ENCODE measurements around the gene MAP4K1. TPM values are rescaled to one million over a fixed set of nuclear protein-coding genes. Genes with fewer than 3 reads are reported as not detected.
A peak's percentile ranks its signal among the peaks of the same experiment; 100 is the strongest.

The MAP4K1 gene
- total RNA-seq, 1 experiment from 2014 or later = 11.1 TPM

GRCh38 chr19:38571682-38572081, 46.1 kb downstream of the MAP4K1 start:
- Histone ChIP-seq H3K9me3 (ENCODE audit: control insufficient read depth, insufficient read depth, low read depth, low read length) (no peaks in the 10 kb centered on the region), H3K4me3 (ENCODE audit: low read depth in 2 of 2, low read length in 2 of 2) (no peak overlapping the region), H3K27ac (ENCODE audit: low read length) (no peak overlapping the region), H3K27me3 (ENCODE audit: control insufficient read depth, insufficient read depth, low read length) (no peaks in the 10 kb centered on the region), H3K4me1 (ENCODE audit: control insufficient read depth, insufficient read depth, low read length) (no peaks in the 10 kb centered on the region), H3K36me3 (ENCODE audit: control insufficient read depth, insufficient read depth, low read length) (no peaks in the 10 kb centered on the region)
- TF ChIP-seq POLR2AphosphoS5 (IDR thresholded peaks at IDR 0.05; ENCODE audit: low read depth, low read length) (no peak), TCF7L2 (IDR thresholded peaks at IDR 0.05; ENCODE audit: low read depth, low read length) (no peak), SIN3A (IDR thresholded peaks at IDR 0.05; ENCODE audit: borderline replicate concordance, insufficient read depth, low read depth, low read length) (no peak), CTCF (IDR thresholded peaks at IDR 0.05) (no peak)
- TF ChIP-seq, protein P1, sequence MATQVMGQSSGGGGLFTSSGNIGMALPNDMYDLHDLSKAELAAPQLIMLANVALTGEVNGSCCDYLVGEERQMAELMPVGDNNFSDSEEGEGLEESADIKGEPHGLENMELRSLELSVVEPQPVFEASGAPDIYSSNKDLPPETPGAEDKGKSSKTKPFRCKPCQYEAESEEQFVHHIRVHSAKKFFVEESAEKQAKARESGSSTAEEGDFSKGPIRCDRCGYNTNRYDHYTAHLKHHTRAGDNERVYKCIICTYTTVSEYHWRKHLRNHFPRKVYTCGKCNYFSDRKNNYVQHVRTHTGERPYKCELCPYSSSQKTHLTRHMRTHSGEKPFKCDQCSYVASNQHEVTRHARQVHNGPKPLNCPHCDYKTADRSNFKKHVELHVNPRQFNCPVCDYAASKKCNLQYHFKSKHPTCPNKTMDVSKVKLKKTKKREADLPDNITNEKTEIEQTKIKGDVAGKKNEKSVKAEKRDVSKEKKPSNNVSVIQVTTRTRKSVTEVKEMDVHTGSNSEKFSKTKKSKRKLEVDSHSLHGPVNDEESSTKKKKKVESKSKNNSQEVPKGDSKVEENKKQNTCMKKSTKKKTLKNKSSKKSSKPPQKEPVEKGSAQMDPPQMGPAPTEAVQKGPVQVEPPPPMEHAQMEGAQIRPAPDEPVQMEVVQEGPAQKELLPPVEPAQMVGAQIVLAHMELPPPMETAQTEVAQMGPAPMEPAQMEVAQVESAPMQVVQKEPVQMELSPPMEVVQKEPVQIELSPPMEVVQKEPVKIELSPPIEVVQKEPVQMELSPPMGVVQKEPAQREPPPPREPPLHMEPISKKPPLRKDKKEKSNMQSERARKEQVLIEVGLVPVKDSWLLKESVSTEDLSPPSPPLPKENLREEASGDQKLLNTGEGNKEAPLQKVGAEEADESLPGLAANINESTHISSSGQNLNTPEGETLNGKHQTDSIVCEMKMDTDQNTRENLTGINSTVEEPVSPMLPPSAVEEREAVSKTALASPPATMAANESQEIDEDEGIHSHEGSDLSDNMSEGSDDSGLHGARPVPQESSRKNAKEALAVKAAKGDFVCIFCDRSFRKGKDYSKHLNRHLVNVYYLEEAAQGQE (IDR thresholded peaks at IDR 0.05; ENCODE audit: insufficient read depth in 1 of 2, low read depth in 2 of 2, low read length in 1 of 2) = no peak
- in situ Hi-C loops (cut with HindIII; ENCODE audit: low pct_unique_long_range_greater_than_20kb, low sequenced_read_pairs) = no loop called here
- peak; percentile 40; the same call in 1 of the 2 replicates for ATAC-seq
- no peak for DNase-seq (ENCODE audit: low read depth, low spot score)
- POLR2A ChIA-PET = interaction anchor here (0.7 kb wide), 1 partner anchor 108 kb away, joined by 6 read pairs; no protein-coding TSS in a partner anchor
- BruUV-seq (replicated peaks) = no TSS peak
- CTCF ChIA-PET = interaction anchor here (0.7 kb wide), 1 partner anchor 18 kb away, joined by 3 read pairs; no protein-coding TSS in a partner anchor
- intact Hi-C loops (cut with micrococcal nuclease; ENCODE audit: unreplicated experiment) = no loop called here

DNA sequence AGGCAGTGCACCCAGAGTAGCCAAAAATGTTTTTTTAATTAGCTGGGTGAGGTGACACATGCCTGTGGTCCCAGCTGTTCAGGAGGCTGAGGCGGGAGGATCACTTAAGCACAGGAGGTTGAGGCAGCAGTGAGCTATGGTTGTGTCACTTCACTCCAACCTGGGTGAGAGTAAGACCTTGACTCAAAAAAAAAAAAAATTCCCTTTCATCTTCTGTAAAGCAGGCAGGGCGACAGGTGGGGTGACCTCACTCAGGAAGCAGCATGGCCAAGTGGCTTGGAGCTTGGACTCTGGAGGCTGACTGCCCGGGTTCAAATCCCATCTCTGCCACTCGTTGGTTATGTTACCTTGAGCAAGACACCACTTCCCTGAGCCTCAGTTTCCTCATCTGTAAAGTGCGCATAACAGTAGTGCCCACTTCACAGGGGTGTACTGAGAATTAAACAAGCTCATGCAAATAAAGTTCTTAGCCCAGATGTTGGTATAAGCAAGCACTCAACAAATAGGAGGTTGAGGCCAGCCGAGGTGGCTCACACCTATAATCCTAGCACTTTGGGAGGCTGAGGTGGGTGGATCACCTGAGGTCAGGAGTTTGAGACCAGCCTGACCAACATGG, 48.3 kb downstream of the MAP4K1 start:
- no peak for DNase-seq (ENCODE audit: low read depth, low spot score)
- Histone ChIP-seq H3K27me3 (ENCODE audit: control insufficient read depth, insufficient read depth, low read length) (no peaks in the 10 kb centered on the region), H3K9me3 (ENCODE audit: control insufficient read depth, insufficient read depth, low read depth, low read length) (no peaks in the 10 kb centered on the region), H3K36me3 (ENCODE audit: control insufficient read depth, insufficient read depth, low read length) (no peaks in the 10 kb centered on the region), H3K27ac (ENCODE audit: low read length) (no peak overlapping the region), H3K4me1 (ENCODE audit: control insufficient read depth, insufficient read depth, low read length) (peaks cover 7% of the 10 kb centered on the region; the same call in 1 of the 2 replicates), H3K4me3 (ENCODE audit: low read depth in 2 of 2, low read length in 2 of 2) (no peak overlapping the region)
- no peak for TF ChIP-seq SIN3A (IDR thresholded peaks at IDR 0.05; ENCODE audit: borderline replicate concordance, insufficient read depth, low read depth, low read length)
- in situ Hi-C loops (cut with HindIII; ENCODE audit: low pct_unique_long_range_greater_than_20kb, low sequenced_read_pairs) = no loop called here
- intact Hi-C loops (cut with micrococcal nuclease; ENCODE audit: unreplicated experiment) = no loop called here
- TSS peak; percentile 70 for BruUV-seq (replicated peaks)
- ChIA-PET CTCF (interaction anchor here (0.6 to 0.7 kb wide), 2 partner anchors 27 to 63 kb away, joined by 3 to 6 read pairs; no protein-coding TSS in a partner anchor), POLR2A (interaction anchor here (0.6 to 1.4 kb wide), 8 partner anchors 10 to 1415 kb away, joined by 3 to 10 read pairs (median 4); no protein-coding TSS in a partner anchor)
- no peak for ATAC-seq

DNA sequence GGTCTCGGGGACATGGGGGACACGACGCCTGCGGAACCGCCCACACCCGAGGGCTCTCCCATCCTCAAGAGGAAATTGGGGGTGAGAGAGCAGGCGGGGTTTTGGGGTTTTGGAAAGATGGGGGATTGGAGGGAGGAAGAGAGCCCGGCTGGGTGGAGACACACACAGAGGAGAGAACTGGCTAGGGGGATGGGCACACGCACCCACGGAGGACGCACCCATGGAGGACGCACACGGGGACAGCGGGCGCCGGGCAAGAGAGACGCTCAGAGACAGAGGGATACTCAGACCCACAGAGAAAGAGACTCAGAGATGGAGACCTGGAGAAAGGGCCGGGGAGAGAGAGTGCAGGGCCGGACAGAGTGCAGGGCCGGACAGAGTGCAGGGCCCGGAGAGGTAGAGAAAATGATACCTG, 52.1 kb downstream of the MAP4K1 start:
- BruUV-seq (replicated peaks) = no TSS peak
- DNase-seq (ENCODE audit: low read depth, low spot score) = no peak
- Histone ChIP-seq H3K4me1 (ENCODE audit: control insufficient read depth, insufficient read depth, low read length) (peaks cover 7% of the 10 kb centered on the region; the same call in 1 of the 2 replicates), H3K27ac (ENCODE audit: low read length) (peak overlapping the region; percentile 31), H3K27me3 (ENCODE audit: control insufficient read depth, insufficient read depth, low read length) (no peaks in the 10 kb centered on the region), H3K4me3 (ENCODE audit: low read depth in 2 of 2, low read length in 2 of 2) (peak overlapping the region; percentile 30 to 37), H3K36me3 (ENCODE audit: control insufficient read depth, insufficient read depth, low read length) (no peaks in the 10 kb centered on the region), H3K9me3 (ENCODE audit: control insufficient read depth, insufficient read depth, low read depth, low read length) (no peaks in the 10 kb centered on the region)
- TF ChIP-seq POLR2AphosphoS5 (IDR thresholded peaks at IDR 0.05; ENCODE audit: low read depth, low read length) (no peak), SIN3A (IDR thresholded peaks at IDR 0.05; ENCODE audit: borderline replicate concordance, insufficient read depth, low read depth, low read length) (no peak), TCF7L2 (IDR thresholded peaks at IDR 0.05; ENCODE audit: low read depth, low read length) (no peak), CTCF (IDR thresholded peaks at IDR 0.05) (no peak)
- TF ChIP-seq, protein P1 (IDR thresholded peaks at IDR 0.05; ENCODE audit: insufficient read depth in 1 of 2, low read depth in 2 of 2, low read length in 1 of 2) = no peak; a peak in 1 of 4 replicates
- in situ Hi-C loops (cut with HindIII; ENCODE audit: low pct_unique_long_range_greater_than_20kb, low sequenced_read_pairs) (no loop called here), intact Hi-C loops (cut with micrococcal nuclease; ENCODE audit: unreplicated experiment) (no loop called here)
- ChIA-PET POLR2A (no interaction called here), CTCF (interaction anchor here (0.6 kb wide), 1 partner anchor 20 kb away, joined by 3 read pairs; no protein-coding TSS in a partner anchor)
- ATAC-seq = peak; percentile 17
